K562 (cell line): ENCODE results near the gene EPB41L4B. TPM values are rescaled to one million over a fixed set of nuclear protein-coding genes. Genes with fewer than 3 reads are reported as not detected.

Source experiments
- ATAC-seq: fragments of 200-7000 bp; cut with Tn5 transposase; 3 replicates; pipeline ENCODE4 v1.9.1; 2020; ENCODE audit warnings: moderate library complexity
- BruUV-seq: library from RNA; stranded (reverse); fragments of 400-500 nt; replicated peaks from 2 replicates; lab custom pipeline; 2021; lab: Mats Ljungman, UMichigan
- CTCF ChIA-PET: fragments of 300-600 bp; formaldehyde crosslinking; extraction: SDS; loops from one replicate; lab custom pipeline; 2021; ENCODE audit warnings: low intra/inter-chr PET ratio; lab: Yijun Ruan, JAX
- POLR2A ChIA-PET: fragments of 300-600, 350-650 bp; sonication (Branson Sonifier 250); formaldehyde crosslinking; extraction: SDS; loops from one replicate; lab custom pipeline; 2021; ENCODE audit warnings: antibody characterized with exemption, inconsistent platforms; lab: Yijun Ruan, JAX
- DNase-seq, 4 experiments: peaks; one replicate each; pipeline versions ENCODE4 v3.0.0 to v3.0.0-alpha.2; 2011 to 2018; ENCODE audit warnings: low spot score in 3 of 4, mixed read lengths in 3 of 4; ENCODE audit errors: extremely low read depth in 1 of 4
- FAIRE-seq: peaks from 2 replicates; lab custom pipeline; 2011; peaks lifted over from hg19 to GRCh38; lab: Jason Lieb, UNC
- H2AFZ ChIP-seq: 2 replicates; pipeline ENCODE4 v1.6.0; 2011; ENCODE audit warnings: low read depth, low read length, control low read depth, inconsistent platforms
- H3K27ac ChIP-seq: fragments of 200-600 bp; 3 replicates; pipeline ENCODE4 v1.8.0; 2011; ENCODE audit warnings: low read depth, mild to moderate bottlenecking, control low read depth, inconsistent platforms, low read length, moderate library complexity, mixed read lengths; ENCODE audit errors: extremely low read depth
- H3K27me3 ChIP-seq, 2 experiments: fragments of 300-600 bp in 1 of 2; 2 replicates in 1 of 2; 3 replicates in 1 of 2; pipeline versions ENCODE4 v1.6.0 to v1.8.0; 2011; ENCODE audit warnings: inconsistent platforms in 2 of 2, low read length in 2 of 2, mild to moderate bottlenecking in 1 of 2, mixed read lengths in 1 of 2, moderate library complexity in 1 of 2; ENCODE audit not compliant: control insufficient read depth in 2 of 2, insufficient read depth in 2 of 2
- H3K36me3 ChIP-seq: fragments of 300-600 bp; 3 replicates; pipeline ENCODE4 v1.8.0; 2011; ENCODE audit warnings: mild to moderate bottlenecking, low read length, inconsistent platforms; ENCODE audit not compliant: control insufficient read depth, insufficient read depth
- H3K4me1 ChIP-seq, 2 experiments: fragments of 200-600 bp in 1 of 2; replicated peaks in 1 of 2; 2 replicates in 1 of 2; 3 replicates in 1 of 2; pipeline versions ENCODE4 v1.5.1 to v1.8.0; 2011; ENCODE audit warnings: inconsistent platforms in 2 of 2, low read length in 2 of 2, mild to moderate bottlenecking in 1 of 2, mixed read lengths in 1 of 2, moderate library complexity in 1 of 2; ENCODE audit not compliant: control insufficient read depth in 2 of 2, insufficient read depth in 2 of 2
- H3K4me2 ChIP-seq: 2 replicates; pipeline ENCODE4 v1.6.1; 2011; ENCODE audit warnings: low read length, control low read depth, inconsistent platforms, mixed read lengths; ENCODE audit not compliant: insufficient read depth
- H3K4me3 ChIP-seq: fragments of 200-600 bp; sonication (generic), shearing (Covaris generic); 2 replicates; pipeline ENCODE4 v1.5.1; 2016; ENCODE audit warnings: control low read depth, inconsistent platforms
- H3K79me2 ChIP-seq: fragments of 200-600 bp; 3 replicates; pipeline ENCODE4 v1.8.0; 2011; ENCODE audit warnings: low read length, inconsistent platforms; ENCODE audit not compliant: control insufficient read depth, insufficient read depth
- H3K9ac ChIP-seq, 2 experiments: 2 replicates each; pipeline versions ENCODE4 v1.6.0 to v1.6.1; 2011; ENCODE audit warnings: low read depth in 2 of 2, low read length in 2 of 2, control low read depth in 1 of 2, inconsistent platforms in 1 of 2, mild to moderate bottlenecking in 1 of 2, mixed read lengths in 1 of 2; ENCODE audit not compliant: insufficient read depth in 1 of 2
- H3K9me1 ChIP-seq: one replicate; pipeline ENCODE4 v1.6.0; 2011; ENCODE audit warnings: inconsistent platforms, mild to moderate bottlenecking, low read length, moderate library complexity; ENCODE audit not compliant: control insufficient read depth, insufficient read depth
- H3K9me3 ChIP-seq: replicated peaks from 2 replicates; pipeline ENCODE4 v1.5.1; 2011; ENCODE audit warnings: low read depth, low read length, inconsistent platforms; ENCODE audit not compliant: control insufficient read depth, insufficient read depth
- H4K20me1 ChIP-seq: replicated peaks from 2 replicates; pipeline ENCODE4 v1.6.1; 2011; ENCODE audit warnings: low read length, inconsistent platforms, mixed read lengths; ENCODE audit not compliant: control insufficient read depth, insufficient read depth
- EP300 ChIP-seq: IDR thresholded peaks from 2 replicates; pipeline ENCODE4 v1.6.1; 2012; ENCODE audit warnings: low read length, improper control_type of control experiment
- MAZ ChIP-seq, 2 experiments: fragments of 450-650 bp in 1 of 2; sonication (generic) in 1 of 2; formaldehyde crosslinking; IDR thresholded peaks in 1 of 2; conservative IDR thresholded peaks in 1 of 2; 2 replicates each; pipeline versions ENCODE4 v1.4.0 to v1.5.0; 2020; ENCODE audit warnings: mild to moderate bottlenecking in 1 of 2, missing genetic modification reagents in 1 of 2
- NFYB ChIP-seq: IDR thresholded peaks from 2 replicates; pipeline ENCODE4 v1.6.1; 2011; ENCODE audit warnings: mild to moderate bottlenecking, moderate library complexity; ENCODE audit not compliant: insufficient read length; ENCODE audit errors: extremely low read depth
- RUNX1 ChIP-seq: sonication (generic); IDR thresholded peaks from 2 replicates; pipeline ENCODE4 v1.6.1; 2016; ENCODE audit warnings: antibody characterized with exemption, low read depth
- TAF9B ChIP-seq: fragments of 450-650 bp; IDR thresholded peaks from 2 replicates; pipeline ENCODE4 v1.6.1; 2018; ENCODE audit warnings: mild to moderate bottlenecking; ENCODE audit not compliant: partially characterized antibody
- TEAD2 ChIP-seq: fragments of 450-650 bp; IDR thresholded peaks from 2 replicates; pipeline ENCODE4 v1.6.1; 2016; ENCODE audit warnings: missing genetic modification characterization, control low read depth, missing compliant biosample characterization
- ZNF224 ChIP-seq: sonication (generic); formaldehyde crosslinking; IDR thresholded peaks from 2 replicates; pipeline ENCODE4 v1.8.0; 2022; ENCODE audit warnings: mild to moderate bottlenecking, missing genetic modification reagents
- WGBS: fragments of 100-300 bp; shearing (Covaris generic); methylation state at CpG from one replicate; pipeline ENCODE4 v1.1.6; 2016; ENCODE audit warnings: low coverage, mixed read lengths; ENCODE audit not compliant: insufficient coverage; ENCODE audit errors: missing lambda C conversion rate; 5-methylcytosine and 5-hydroxymethylcytosine counted together
- in situ Hi-C: fragments of 300-500 bp; cut with MboI; formaldehyde crosslinking; loops from 4 replicates; pipeline ENCODE4 v1.15.0; 2018; ENCODE audit warnings: inconsistent platforms, mixed read lengths
- intact Hi-C: fragments of 100-400 bp; cut with micrococcal nuclease; formaldehyde crosslinking; loops from 2 replicates; pipeline ENCODE4 v1.14.2; 2022
- polyA plus RNA-seq, 8 experiments: library from polyadenylated mRNA; depleted of rRNA in 4 of 8; stranded (reverse) in 5 of 8; unstranded in 3 of 8; fragments of >200 nt; fragmentation: Nextera tagmentation in 2 of 8; fragmentation: Illumina TruSeq in 1 of 8; extraction: Ambion mirVana in 2 of 8; extraction: Trizol in 1 of 8; gene quantifications; 2 replicates each; pipeline versions ENCODE4 v1.2.1 to v1.2.3, GENCODE V29; 2011 to 2014; ENCODE audit warnings: inconsistent platforms in 1 of 8, missing spikeins in 1 of 8
- total RNA-seq, 7 experiments: library from RNA; depleted of rRNA in 6 of 7; stranded (reverse); fragments of >200 nt in 6 of 7; fragmentation: Illumina TruSeq in 2 of 7; extraction: Trizol in 2 of 7; gene quantifications; 2 replicates each; pipeline versions ENCODE4 v1.2.1 to v1.2.3, GENCODE V29; 2011 to 2021; ENCODE audit warnings: low replicate concordance in 1 of 7

The EPB41L4B gene
- total and polyA plus RNA-seq, 9 of the 15 experiments (the other 6 are each of a cell fraction or from before 2014, with no cell fraction given): 0.09 to 0.38 (median 0.21) TPM

GRCh38 chr9:109248133-109248581, 72.7 kb downstream of the EPB41L4B start (continued):
- no peak for TF ChIP-seq RUNX1
- TF ChIP-seq, all 486 proteins: peak for 2

- Histone ChIP-seq H2AFZ (no peak overlapping the region), H3K36me3 (no peaks in the 10 kb centered on the region), H3K9ac (no peak overlapping the region), H3K4me3 (no peak overlapping the region), H3K9me3 (no peaks in the 10 kb centered on the region), H3K79me2 (no peaks in the 10 kb centered on the region), H3K27me3 (peaks cover 12 to 30% of the 10 kb centered on the region in 2 experiments; a peak in 4 of 5 replicates), H3K27ac (no peak overlapping the region), H3K4me1 (peaks cover 0 to 2% of the 10 kb centered on the region in 2 experiments; a peak in 2 of 5 replicates), H4K20me1 (no peaks in the 10 kb centered on the region), H3K4me2 (no peak overlapping the region), H3K9me1 (no peaks in the 10 kb centered on the region)
- ChIA-PET CTCF (no interaction called here), POLR2A (interaction anchor here (0.6 kb wide), 1 partner anchor 404 kb away, joined by 6 read pairs; no protein-coding TSS in a partner anchor)
- ATAC-seq: no peak
- no TSS peak for BruUV-seq
- intact Hi-C loops: loop anchor here (5.0 kb wide), 1 partner anchor 55 kb away; no protein-coding TSS in a partner anchor
- in situ Hi-C loops: no loop called here
- no peak for FAIRE-seq
- no peak for DNase-seq
- TF ChIP-seq ZNF224 (CRISPR knock-in tag): no peak
These were observed 73.6 kb downstream of the EPB41L4B start for GRCh38 chr9:109247228-109247627.

DNA sequence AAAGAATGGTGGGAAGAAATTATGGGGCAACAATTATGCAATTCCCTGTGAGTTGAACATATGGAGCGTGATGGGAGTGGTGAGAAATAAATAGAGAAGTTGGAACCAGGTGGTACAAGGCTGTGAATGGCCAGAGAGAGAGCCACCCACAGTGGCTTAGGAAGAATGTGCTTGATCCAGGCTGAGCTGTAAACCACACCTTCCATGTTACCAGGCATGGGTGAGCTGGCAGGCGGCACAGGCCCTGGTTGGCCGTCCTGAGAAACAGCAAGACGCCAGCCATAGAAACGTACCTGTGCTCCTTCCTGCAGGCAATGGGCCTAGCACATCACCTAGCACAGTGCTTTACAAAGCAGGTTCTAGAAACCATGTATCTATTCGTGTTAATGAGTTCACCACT, 74.3 kb downstream of the EPB41L4B start:
- WGBS: 3% methylated on average over 6 of the region's 6 CpGs
- in situ Hi-C loops: no loop called here
- CTCF ChIA-PET: no interaction called here
- no peak for FAIRE-seq
- no peaks in the 10 kb centered on the region for H3K79me2 ChIP-seq
- TF ChIP-seq NFYB (no peak), TAF9B (no peak), TEAD2 (tag) (no peak), EP300 (no peak), MAZ (CRISPR knock-in tag; conservative IDR thresholded peaks at IDR 0.05 in 1 of 2, IDR thresholded peaks at IDR 0.05 in 1 of 2) (no peak)
- TF ChIP-seq, all 486 proteins: peak for 0
- no TSS peak for BruUV-seq
- peaks cover 9 to 23% of the 10 kb centered on the region in 2 experiments; a peak in 4 of 5 replicates for H3K27me3 ChIP-seq
- no peaks in the 10 kb centered on the region for H3K9me3 ChIP-seq
- POLR2A ChIA-PET: interaction anchor here (0.6 kb wide), 1 partner anchor 405 kb away, joined by 6 read pairs; no protein-coding TSS in a partner anchor
- no peaks in the 10 kb centered on the region for H3K36me3 ChIP-seq
- ATAC-seq: no peak
- DNase-seq: no peak
- no peak overlapping the region for H3K4me2 ChIP-seq
- H3K9me1 ChIP-seq: no peaks in the 10 kb centered on the region
- H4K20me1 ChIP-seq: no peaks in the 10 kb centered on the region
- H3K27ac ChIP-seq: no peak overlapping the region
- intact Hi-C loops: loop anchor here (5.0 kb wide), 1 partner anchor 56 kb away; no protein-coding TSS in a partner anchor
- no peak overlapping the region for H2AFZ ChIP-seq
- no peak overlapping the region for H3K9ac ChIP-seq
- H3K4me1 ChIP-seq: peaks cover 0 to 2% of the 10 kb centered on the region in 2 experiments; a peak in 2 of 5 replicates
- H3K4me3 ChIP-seq: no peak overlapping the region
